ENCODE results near the gene CRISPLD2.

DNA sequence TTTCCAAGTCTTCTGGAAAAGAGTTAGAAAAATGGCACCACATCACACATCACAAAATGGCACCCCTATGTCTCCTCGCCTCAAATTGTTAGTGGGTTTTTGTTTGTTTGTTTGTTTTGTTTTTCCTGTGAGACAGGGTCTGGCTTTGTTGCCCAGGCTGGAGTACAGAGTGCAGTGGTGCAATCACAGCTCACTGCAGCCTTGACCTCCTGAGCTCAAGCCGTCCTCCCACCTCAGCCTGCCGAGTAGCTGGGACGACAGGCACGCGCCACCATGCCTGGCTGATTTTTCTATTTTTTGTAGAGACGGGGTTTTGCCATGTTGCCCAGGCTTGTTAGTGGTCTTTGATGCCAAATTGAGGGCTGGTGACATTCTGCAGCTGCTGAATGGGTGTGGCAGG is 3.8 kb upstream of the CRISPLD2 start:
- TF ChIP-seq, protein P1, sequence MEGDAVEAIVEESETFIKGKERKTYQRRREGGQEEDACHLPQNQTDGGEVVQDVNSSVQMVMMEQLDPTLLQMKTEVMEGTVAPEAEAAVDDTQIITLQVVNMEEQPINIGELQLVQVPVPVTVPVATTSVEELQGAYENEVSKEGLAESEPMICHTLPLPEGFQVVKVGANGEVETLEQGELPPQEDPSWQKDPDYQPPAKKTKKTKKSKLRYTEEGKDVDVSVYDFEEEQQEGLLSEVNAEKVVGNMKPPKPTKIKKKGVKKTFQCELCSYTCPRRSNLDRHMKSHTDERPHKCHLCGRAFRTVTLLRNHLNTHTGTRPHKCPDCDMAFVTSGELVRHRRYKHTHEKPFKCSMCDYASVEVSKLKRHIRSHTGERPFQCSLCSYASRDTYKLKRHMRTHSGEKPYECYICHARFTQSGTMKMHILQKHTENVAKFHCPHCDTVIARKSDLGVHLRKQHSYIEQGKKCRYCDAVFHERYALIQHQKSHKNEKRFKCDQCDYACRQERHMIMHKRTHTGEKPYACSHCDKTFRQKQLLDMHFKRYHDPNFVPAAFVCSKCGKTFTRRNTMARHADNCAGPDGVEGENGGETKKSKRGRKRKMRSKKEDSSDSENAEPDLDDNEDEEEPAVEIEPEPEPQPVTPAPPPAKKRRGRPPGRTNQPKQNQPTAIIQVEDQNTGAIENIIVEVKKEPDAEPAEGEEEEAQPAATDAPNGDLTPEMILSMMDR (conservative IDR thresholded peaks at IDR 0.05 in 1 of 2, IDR thresholded peaks at IDR 0.05 in 1 of 2; ENCODE audit: low read depth in 1 of 2, low read length in 2 of 2), result no peak
- no peak for TF ChIP-seq EZH2 (IDR thresholded peaks at IDR 0.05; ENCODE audit: low read length, missing control alignments)
